ENCODE results near the gene SAP30BP. TPM values are rescaled to one million over a fixed set of nuclear protein-coding genes. Genes with fewer than 3 reads are reported as not detected.

SAP30BP gene
- total and polyA plus RNA-seq, 10 of the 15 experiments (the other 5 are each of a cell fraction or from before 2014, with no cell fraction given), result 57.9 to 166 (median 94.5) TPM

DNA sequence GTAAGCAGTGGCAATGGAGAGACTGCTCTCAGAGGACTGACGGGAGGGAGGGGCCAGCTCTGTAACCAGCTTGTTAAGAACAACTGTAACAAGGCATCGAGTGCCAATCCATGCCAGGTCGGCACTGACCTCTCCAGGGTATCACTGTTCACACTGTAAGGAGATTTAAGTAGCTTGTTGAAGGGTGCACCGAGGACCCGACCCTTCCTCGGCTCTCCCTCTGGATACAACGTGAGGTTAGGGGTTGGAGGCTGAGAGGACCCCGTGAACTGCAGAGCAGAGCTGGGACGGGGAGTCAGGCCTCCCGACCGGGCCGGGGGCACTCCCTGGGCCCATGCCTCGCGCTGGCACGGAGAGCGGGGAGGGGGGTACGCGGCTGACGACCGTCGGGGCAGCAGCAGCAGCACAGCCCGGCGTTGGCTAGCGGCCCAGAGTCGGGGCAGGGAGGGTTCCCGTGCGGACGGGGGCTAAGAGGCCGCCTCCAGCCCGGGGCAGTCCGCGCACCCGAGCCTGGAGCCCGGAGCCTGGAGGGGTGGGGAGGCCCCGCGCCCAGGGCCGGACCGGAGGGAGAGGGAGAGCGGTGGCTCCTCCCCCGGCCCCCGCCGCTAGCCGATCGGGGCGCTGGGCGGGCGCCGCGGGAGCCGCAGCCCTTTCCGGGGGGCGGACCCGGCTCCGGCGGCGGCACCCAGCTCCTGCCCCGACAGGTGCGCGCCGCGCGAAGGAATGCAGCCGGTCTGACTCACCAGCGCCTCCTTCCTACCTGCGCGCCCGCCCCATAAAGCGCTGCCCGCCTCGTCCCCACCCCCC is 53.7 kb downstream of the SAP30BP start, which contains the start of gene ITGB4:
TSS of gene ITGB4 (plus strand) at position 804 of the 807 bp plus-strand sequence. CDS start 3,245 bp downstream, outside the sequence.
- POLR2A ChIA-PET, result no interaction called here
- H3K4me3 ChIP-seq, result peak within 1 kb of the TSS; percentile 55; the same call in 1 of the 2 replicates
- 8% methylated on average over 42 of the region's 70 CpGs for WGBS (ENCODE audit: insufficient coverage, insufficient replicate concordance, low lambda C conversion rate, missing lambda C conversion rate)
- BruUV-seq (replicated peaks), result no TSS peak
- H3K9me3 ChIP-seq (replicated peaks; ENCODE audit: control insufficient read depth, insufficient read depth, low read length), result no peaks in the 10 kb centered on the region
- peak; percentile 88 for ATAC-seq
- in situ Hi-C loops (cut with MboI) (no loop called here), intact Hi-C loops (cut with micrococcal nuclease; ENCODE audit: unreplicated experiment) (no loop called here)
- RAD21 ChIA-PET (ENCODE audit: unreplicated experiment), result interaction anchor here (1.1 to 2.7 kb wide), 2 partner anchors 54 to 87 kb away, joined by 3 to 6 read pairs; partner anchors contain the start of genes RECQL5, SAP30BP and SMIM5
- SMC1A ChIA-PET (ENCODE audit: uncharacterized antibody, unreplicated experiment), result interaction anchor here (0.6 to 0.7 kb wide), 2 partner anchors 26 to 43 kb away, joined by 3 to 4 read pairs; no protein-coding TSS in a partner anchor
- no peaks in the 10 kb centered on the region for H3K36me3 ChIP-seq (ENCODE audit: control insufficient read depth in 2 of 2, insufficient read depth in 2 of 2, low read length in 1 of 2)
- H3K4me1 ChIP-seq (ENCODE audit: control insufficient read depth, insufficient read depth, low read length), result no peaks in the 10 kb centered on the region
- peak within 1 kb of the TSS; percentile 82 for H3K4me2 ChIP-seq (ENCODE audit: control insufficient read depth, insufficient read depth)
- H3K27me3 ChIP-seq (replicated peaks in 1 of 2; ENCODE audit: control insufficient read depth in 2 of 2, insufficient read depth in 2 of 2, low read length in 1 of 2), result peaks cover 0 to 1% of the 10 kb centered on the region in 2 experiments; a peak in 2 of 4 replicates
- peak; percentile 58; the same call in 1 of the 2 replicates for TF ChIP-seq LARP7 (IDR thresholded peaks at IDR 0.05)
- TF ChIP-seq CEBPB (IDR thresholded peaks at IDR 0.05; ENCODE audit: borderline replicate concordance in 1 of 2, low read depth in 2 of 2, low read length in 2 of 2), result no peak
- TF ChIP-seq, protein P1, sequence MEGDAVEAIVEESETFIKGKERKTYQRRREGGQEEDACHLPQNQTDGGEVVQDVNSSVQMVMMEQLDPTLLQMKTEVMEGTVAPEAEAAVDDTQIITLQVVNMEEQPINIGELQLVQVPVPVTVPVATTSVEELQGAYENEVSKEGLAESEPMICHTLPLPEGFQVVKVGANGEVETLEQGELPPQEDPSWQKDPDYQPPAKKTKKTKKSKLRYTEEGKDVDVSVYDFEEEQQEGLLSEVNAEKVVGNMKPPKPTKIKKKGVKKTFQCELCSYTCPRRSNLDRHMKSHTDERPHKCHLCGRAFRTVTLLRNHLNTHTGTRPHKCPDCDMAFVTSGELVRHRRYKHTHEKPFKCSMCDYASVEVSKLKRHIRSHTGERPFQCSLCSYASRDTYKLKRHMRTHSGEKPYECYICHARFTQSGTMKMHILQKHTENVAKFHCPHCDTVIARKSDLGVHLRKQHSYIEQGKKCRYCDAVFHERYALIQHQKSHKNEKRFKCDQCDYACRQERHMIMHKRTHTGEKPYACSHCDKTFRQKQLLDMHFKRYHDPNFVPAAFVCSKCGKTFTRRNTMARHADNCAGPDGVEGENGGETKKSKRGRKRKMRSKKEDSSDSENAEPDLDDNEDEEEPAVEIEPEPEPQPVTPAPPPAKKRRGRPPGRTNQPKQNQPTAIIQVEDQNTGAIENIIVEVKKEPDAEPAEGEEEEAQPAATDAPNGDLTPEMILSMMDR (IDR thresholded peaks at IDR 0.05 in 2 of 3, conservative IDR thresholded peaks at IDR 0.05 in 1 of 3; ENCODE audit: control insufficient read depth in 2 of 3, extremely low read depth in 1 of 3, insufficient read depth in 1 of 3, low read depth in 3 of 3, low read length in 3 of 3), result 0 out of 6 replicates have a peak, but pooled peaks of 1 of the 3 experiments have one; percentile 2
- TF ChIP-seq BHLHE40 (IDR thresholded peaks at IDR 0.05; ENCODE audit: borderline replicate concordance in 1 of 2, low read depth in 2 of 2, low read length in 1 of 2), result no peak; a peak in 1 of 4 replicates
- 0 out of 2 replicates have a peak, but pooled peaks have one; percentile 16 for TF ChIP-seq NR2F1 (conservative IDR thresholded peaks at IDR 0.05)
- TF ChIP-seq IKZF1 (conservative IDR thresholded peaks at IDR 0.05), result peak; percentile 76
- no peak for TF ChIP-seq NR2C1 (IDR thresholded peaks at IDR 0.05)
- peak; percentile 29; the same call in 1 of the 2 replicates for TF ChIP-seq GATAD2B (conservative IDR thresholded peaks at IDR 0.05; ENCODE audit: low read depth)
- TF ChIP-seq TCF3 (IDR thresholded peaks at IDR 0.05; ENCODE audit: borderline replicate concordance, insufficient read depth, low read depth, low read length), result 0 out of 2 replicates have a peak, but pooled peaks have one; percentile 13
- TF ChIP-seq TCF12 (IDR thresholded peaks at IDR 0.05; ENCODE audit: low read depth, low read length), result 0 out of 2 replicates have a peak, but pooled peaks have one; percentile 35
- TF ChIP-seq, protein P2, sequence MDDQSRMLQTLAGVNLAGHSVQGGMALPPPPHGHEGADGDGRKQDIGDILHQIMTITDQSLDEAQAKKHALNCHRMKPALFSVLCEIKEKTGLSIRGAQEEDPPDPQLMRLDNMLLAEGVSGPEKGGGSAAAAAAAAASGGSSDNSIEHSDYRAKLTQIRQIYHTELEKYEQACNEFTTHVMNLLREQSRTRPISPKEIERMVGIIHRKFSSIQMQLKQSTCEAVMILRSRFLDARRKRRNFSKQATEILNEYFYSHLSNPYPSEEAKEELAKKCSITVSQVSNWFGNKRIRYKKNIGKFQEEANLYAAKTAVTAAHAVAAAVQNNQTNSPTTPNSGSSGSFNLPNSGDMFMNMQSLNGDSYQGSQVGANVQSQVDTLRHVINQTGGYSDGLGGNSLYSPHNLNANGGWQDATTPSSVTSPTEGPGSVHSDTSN (IDR thresholded peaks at IDR 0.05; ENCODE audit: insufficient replicate concordance, low read depth, low read length), result no peak
- TF ChIP-seq SIN3A (IDR thresholded peaks at IDR 0.05; ENCODE audit: low read depth, low read length), result no peak
- no peak for TF ChIP-seq MTA3 (IDR thresholded peaks at IDR 0.05; ENCODE audit: borderline replicate concordance, low read length)
- 0 out of 2 replicates have a peak, but pooled peaks have one; percentile 35 for TF ChIP-seq DPF2 (IDR thresholded peaks at IDR 0.05)
- FAIRE-seq, result no peak
- no peak for DNase-seq (ENCODE audit: low read depth, low spot score)
- H4K20me1 ChIP-seq (ENCODE audit: control insufficient read depth, insufficient read depth), result no peaks in the 10 kb centered on the region
- H2AFZ ChIP-seq (ENCODE audit: control insufficient read depth, low read depth, low read length), result peak within 1 kb of the TSS; percentile 58
- CTCF ChIA-PET, result interaction anchor here (1.1 to 1.4 kb wide), 2 partner anchors 10 to 32 kb away, joined by 3 to 5 read pairs; no protein-coding TSS in a partner anchor
- H3K27ac ChIP-seq (ENCODE audit: control insufficient read depth, insufficient read depth), result no peak within 1 kb of the TSS
- peak within 1 kb of the TSS; percentile 34; the same call in 1 of the 2 replicates for H3K9ac ChIP-seq (ENCODE audit: control insufficient read depth, insufficient read depth, low read length)
- no peaks in the 10 kb centered on the region for H3K79me2 ChIP-seq (ENCODE audit: control insufficient read depth, insufficient read depth, low read length)
